NT2/D1 (cell line): ENCODE measurements around the gene PLPP6.

Experiments used
- SUZ12 ChIP-seq: IDR thresholded peaks from 2 replicates; pipeline ENCODE4 v1.6.1; 2011; ENCODE audit not compliant: insufficient read length, insufficient read depth; ENCODE audit errors: extremely low read depth
- YY1 ChIP-seq: IDR thresholded peaks from 2 replicates; pipeline ENCODE4 v1.6.1; 2011; ENCODE audit not compliant: insufficient read length, insufficient read depth
- ZNF274 ChIP-seq: IDR thresholded peaks from 2 replicates; pipeline ENCODE4 v1.6.1; 2011; ENCODE audit warnings: mild to moderate bottlenecking, low read depth, low read length

GRCh38 chr9:4704129-4704528 lies 42.0 kb downstream of the PLPP6 start:
- TF ChIP-seq ZNF274 (no peak), YY1 (no peak), SUZ12 (no peak)
